ENCODE results near the gene TMEM185A.

DNA sequence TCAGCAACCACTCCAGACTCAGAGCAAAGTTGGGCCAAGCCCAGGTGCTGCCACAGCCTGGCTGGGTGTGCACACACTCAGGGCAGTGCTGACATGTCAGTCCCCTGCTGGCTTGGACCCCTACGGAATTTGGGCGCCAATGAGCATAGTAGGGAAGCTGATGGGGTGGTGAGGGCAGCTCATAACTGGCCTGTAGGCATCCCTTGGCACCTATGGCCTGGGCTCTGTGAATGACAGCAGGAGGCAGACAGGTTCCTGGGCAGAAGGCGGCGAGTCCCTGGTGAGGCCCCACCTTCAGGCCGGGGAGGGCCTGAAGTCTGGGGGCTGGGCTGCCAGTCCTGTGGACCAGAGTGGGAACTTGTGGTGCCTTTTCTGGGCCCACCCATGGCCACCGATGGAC lies 15.9 kb upstream of the TMEM185A start:
- no peak for TF ChIP-seq POLR2AphosphoS5 (IDR thresholded peaks at IDR 0.05)
- TF ChIP-seq, protein P1, sequence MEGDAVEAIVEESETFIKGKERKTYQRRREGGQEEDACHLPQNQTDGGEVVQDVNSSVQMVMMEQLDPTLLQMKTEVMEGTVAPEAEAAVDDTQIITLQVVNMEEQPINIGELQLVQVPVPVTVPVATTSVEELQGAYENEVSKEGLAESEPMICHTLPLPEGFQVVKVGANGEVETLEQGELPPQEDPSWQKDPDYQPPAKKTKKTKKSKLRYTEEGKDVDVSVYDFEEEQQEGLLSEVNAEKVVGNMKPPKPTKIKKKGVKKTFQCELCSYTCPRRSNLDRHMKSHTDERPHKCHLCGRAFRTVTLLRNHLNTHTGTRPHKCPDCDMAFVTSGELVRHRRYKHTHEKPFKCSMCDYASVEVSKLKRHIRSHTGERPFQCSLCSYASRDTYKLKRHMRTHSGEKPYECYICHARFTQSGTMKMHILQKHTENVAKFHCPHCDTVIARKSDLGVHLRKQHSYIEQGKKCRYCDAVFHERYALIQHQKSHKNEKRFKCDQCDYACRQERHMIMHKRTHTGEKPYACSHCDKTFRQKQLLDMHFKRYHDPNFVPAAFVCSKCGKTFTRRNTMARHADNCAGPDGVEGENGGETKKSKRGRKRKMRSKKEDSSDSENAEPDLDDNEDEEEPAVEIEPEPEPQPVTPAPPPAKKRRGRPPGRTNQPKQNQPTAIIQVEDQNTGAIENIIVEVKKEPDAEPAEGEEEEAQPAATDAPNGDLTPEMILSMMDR (IDR thresholded peaks at IDR 0.05): no peak
- TF ChIP-seq EP300 (IDR thresholded peaks at IDR 0.05; ENCODE audit: low read depth): no peak
